Mesendoderm (in vitro differentiated cells): ENCODE results near the gene FYN.
A peak's percentile ranks its signal among the peaks of the same experiment; 100 is the strongest.

ENCODE experiments used
- DNase-seq: peaks from one replicate; pipeline ENCODE4 v3.0.0; 2013
- H2AK5ac ChIP-seq: 2 replicates; pipeline ENCODE4 v1.6.1; 2013; ENCODE audit warnings: low read length, inconsistent platforms
- H2BK120ac ChIP-seq: 2 replicates; pipeline ENCODE4 v1.6.1; 2013; ENCODE audit warnings: low read depth, mild to moderate bottlenecking, low read length, moderate library complexity, mixed read lengths
- H2BK15ac ChIP-seq: replicated peaks from 2 replicates; pipeline ENCODE4 v1.6.1; 2013; ENCODE audit warnings: low read depth, mild to moderate bottlenecking, moderate library complexity
- H2BK5ac ChIP-seq: 2 replicates; pipeline ENCODE4 v1.6.1; 2013; ENCODE audit warnings: low read length, inconsistent platforms
- H3K18ac ChIP-seq: 2 replicates; pipeline ENCODE4 v1.6.1; 2013; ENCODE audit warnings: mild to moderate bottlenecking, low read length, mixed read lengths
- H3K23ac ChIP-seq: one replicate; pipeline ENCODE4 v1.6.1; 2013; ENCODE audit warnings: low read length
- H3K27ac ChIP-seq: 2 replicates; pipeline ENCODE4 v1.5.1; 2013; ENCODE audit warnings: low read depth, mild to moderate bottlenecking, inconsistent platforms, low read length, moderate library complexity
- H3K27me3 ChIP-seq: 2 replicates; pipeline ENCODE4 v1.6.1; 2013; ENCODE audit warnings: low read length, control low read depth, mild to moderate bottlenecking, inconsistent platforms; ENCODE audit not compliant: insufficient read depth, poor library complexity
- H3K36me3 ChIP-seq: 2 replicates; pipeline ENCODE4 v1.6.1; 2013; ENCODE audit warnings: low read length, inconsistent platforms; ENCODE audit not compliant: control insufficient read depth, insufficient read depth
- H3K4ac ChIP-seq: one replicate; pipeline ENCODE4 v1.6.1; 2013; ENCODE audit warnings: low read depth, mild to moderate bottlenecking, low read length, moderate library complexity
- H3K4me1 ChIP-seq: 2 replicates; pipeline ENCODE4 v1.6.1; 2013; ENCODE audit warnings: low read depth, low read length, inconsistent platforms; ENCODE audit not compliant: control insufficient read depth
- H3K4me2 ChIP-seq: 2 replicates; pipeline ENCODE4 v1.6.1; 2013; ENCODE audit warnings: low read length
- H3K4me3 ChIP-seq: 2 replicates; pipeline ENCODE4 v1.5.1; 2013; ENCODE audit warnings: mild to moderate bottlenecking, low read length
- H3K56ac ChIP-seq: one replicate; pipeline ENCODE4 v1.6.1; 2013; ENCODE audit warnings: low read length
- H3K79me1 ChIP-seq: 2 replicates; pipeline ENCODE4 v1.6.1; 2013; ENCODE audit warnings: low read length, inconsistent platforms
- H3K79me2 ChIP-seq: 2 replicates; pipeline ENCODE4 v1.6.1; 2013; ENCODE audit warnings: mild to moderate bottlenecking, low read length; ENCODE audit not compliant: control insufficient read depth, insufficient read depth
- H3K9ac ChIP-seq: 2 replicates; pipeline ENCODE4 v1.6.1; 2013; ENCODE audit warnings: low read length, inconsistent platforms
- H4K5ac ChIP-seq: one replicate; pipeline ENCODE4 v1.6.1; 2013; ENCODE audit warnings: low read length
- H4K8ac ChIP-seq: one replicate; pipeline ENCODE4 v1.6.1; 2013; ENCODE audit warnings: low read depth, mild to moderate bottlenecking, control low read depth, low read length, moderate library complexity
- WGBS: extraction: QIAGEN DNeasy Blood & Tissue Kit; methylation state at CpG from one replicate; pipeline ENCODE4 v1.1.7; 2013; ENCODE audit warnings: low lambda C conversion rate, missing lambda C conversion rate; ENCODE audit not compliant: insufficient coverage; ENCODE audit errors: extremely low coverage; 5-methylcytosine and 5-hydroxymethylcytosine counted together

The FYN gene

DNA sequence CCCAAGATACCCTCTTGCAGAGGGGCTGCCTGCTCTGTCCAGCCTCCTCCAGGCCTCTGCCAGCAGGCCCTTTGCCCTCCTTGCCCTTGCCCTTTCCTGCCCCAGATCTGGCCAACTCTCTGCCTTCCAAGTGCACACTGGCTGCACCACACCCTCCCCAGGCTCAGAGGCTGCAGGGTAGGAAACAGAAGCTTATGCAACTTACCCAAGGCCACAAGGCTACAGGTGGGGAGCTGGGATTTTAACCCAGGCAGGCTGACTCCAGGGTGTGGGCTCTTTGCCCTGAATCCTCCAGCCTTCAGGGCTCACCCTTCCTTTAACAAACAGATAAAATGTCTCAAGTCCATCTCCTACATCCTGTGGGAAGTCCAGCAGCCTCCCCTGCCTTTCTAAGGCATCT, 253.1 kb downstream of the FYN start:
- Histone ChIP-seq H3K27ac (no peak overlapping the region), H2AK5ac (no peak overlapping the region), H2BK15ac (no peak overlapping the region), H3K23ac (no peak overlapping the region), H3K4ac (no peak overlapping the region), H3K18ac (no peak overlapping the region), H3K9ac (no peak overlapping the region), H3K79me1 (no peaks in the 10 kb centered on the region), H2BK5ac (no peak overlapping the region), H3K56ac (no peak overlapping the region), H3K79me2 (no peaks in the 10 kb centered on the region), H3K4me2 (no peak overlapping the region), H2BK120ac (no peak overlapping the region), H3K4me3 (no peak overlapping the region), H3K27me3 (no peaks in the 10 kb centered on the region), H4K8ac (no peak overlapping the region), H3K4me1 (no peaks in the 10 kb centered on the region), H3K36me3 (no peaks in the 10 kb centered on the region), H4K5ac (no peak overlapping the region)
- DNase-seq = no peak

DNA sequence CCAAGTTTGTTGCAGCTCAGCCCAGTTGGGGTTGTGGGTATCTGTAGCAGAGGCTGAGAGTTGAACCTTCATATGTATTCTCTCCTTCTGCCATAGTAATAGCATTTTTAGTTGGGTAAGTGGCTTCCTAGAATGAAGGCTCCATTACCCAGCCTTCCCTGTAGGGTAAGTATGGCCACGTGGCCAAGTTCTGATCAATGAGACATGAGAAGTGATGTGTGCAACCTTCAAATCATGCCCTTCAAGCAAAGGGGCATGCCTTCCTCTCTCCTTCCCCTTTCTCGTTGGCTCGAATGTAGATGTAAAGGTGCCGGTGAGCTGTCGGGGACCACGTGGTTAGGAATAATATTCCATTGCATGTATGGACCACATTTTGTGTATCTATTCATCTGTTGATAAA, 254.8 kb downstream of the FYN start:
- Histone ChIP-seq H3K56ac (no peak overlapping the region), H2AK5ac (no peak overlapping the region), H3K9ac (no peak overlapping the region), H3K4me1 (no peaks in the 10 kb centered on the region), H3K4ac (no peak overlapping the region), H3K27ac (no peak overlapping the region), H4K5ac (no peak overlapping the region), H3K27me3 (no peaks in the 10 kb centered on the region), H4K8ac (no peak overlapping the region), H2BK120ac (no peak overlapping the region), H3K4me3 (no peak overlapping the region), H3K79me1 (no peaks in the 10 kb centered on the region), H3K18ac (no peak overlapping the region), H3K79me2 (no peaks in the 10 kb centered on the region), H2BK15ac (no peak overlapping the region), H3K36me3 (no peaks in the 10 kb centered on the region), H2BK5ac (no peak overlapping the region), H3K4me2 (no peak overlapping the region), H3K23ac (no peak overlapping the region)
- DNase-seq = no peak
- no CpG with 5 or more reads among the region's 6 CpGs for WGBS

DNA sequence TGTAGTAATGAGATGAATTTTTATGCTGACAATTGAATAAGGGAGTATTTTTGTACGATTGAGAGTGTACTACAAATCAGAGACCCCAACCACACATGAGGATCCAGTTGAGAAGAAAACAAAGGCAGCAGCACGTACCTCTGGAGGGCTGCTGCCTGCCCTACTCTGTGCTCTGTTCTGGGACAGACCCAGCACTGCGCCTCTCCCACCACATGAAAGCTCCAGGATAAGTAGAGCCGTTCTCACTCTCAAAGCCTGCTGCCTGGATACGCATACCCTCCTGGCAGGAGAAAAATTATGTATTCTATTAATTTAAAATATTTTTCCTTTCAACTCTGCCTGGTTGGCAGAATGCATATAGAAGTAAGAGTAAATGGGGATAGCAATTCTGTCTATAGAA, 256.1 kb downstream of the FYN start:
- DNase-seq = no peak
- Histone ChIP-seq H3K27me3 (no peaks in the 10 kb centered on the region), H3K4me2 (no peak overlapping the region), H3K79me1 (no peaks in the 10 kb centered on the region), H3K4me3 (no peak overlapping the region), H3K4ac (no peak overlapping the region), H3K79me2 (no peaks in the 10 kb centered on the region), H3K36me3 (no peaks in the 10 kb centered on the region), H2BK15ac (no peak overlapping the region), H3K18ac (no peak overlapping the region), H3K27ac (no peak overlapping the region), H4K8ac (no peak overlapping the region), H2BK5ac (no peak overlapping the region), H3K9ac (no peak overlapping the region), H3K56ac (no peak overlapping the region), H3K4me1 (no peaks in the 10 kb centered on the region), H3K23ac (no peak overlapping the region), H4K5ac (no peak overlapping the region), H2BK120ac (no peak overlapping the region), H2AK5ac (no peak overlapping the region)
- WGBS = 100% methylated on average over 1 of the region's 5 CpGs

DNA sequence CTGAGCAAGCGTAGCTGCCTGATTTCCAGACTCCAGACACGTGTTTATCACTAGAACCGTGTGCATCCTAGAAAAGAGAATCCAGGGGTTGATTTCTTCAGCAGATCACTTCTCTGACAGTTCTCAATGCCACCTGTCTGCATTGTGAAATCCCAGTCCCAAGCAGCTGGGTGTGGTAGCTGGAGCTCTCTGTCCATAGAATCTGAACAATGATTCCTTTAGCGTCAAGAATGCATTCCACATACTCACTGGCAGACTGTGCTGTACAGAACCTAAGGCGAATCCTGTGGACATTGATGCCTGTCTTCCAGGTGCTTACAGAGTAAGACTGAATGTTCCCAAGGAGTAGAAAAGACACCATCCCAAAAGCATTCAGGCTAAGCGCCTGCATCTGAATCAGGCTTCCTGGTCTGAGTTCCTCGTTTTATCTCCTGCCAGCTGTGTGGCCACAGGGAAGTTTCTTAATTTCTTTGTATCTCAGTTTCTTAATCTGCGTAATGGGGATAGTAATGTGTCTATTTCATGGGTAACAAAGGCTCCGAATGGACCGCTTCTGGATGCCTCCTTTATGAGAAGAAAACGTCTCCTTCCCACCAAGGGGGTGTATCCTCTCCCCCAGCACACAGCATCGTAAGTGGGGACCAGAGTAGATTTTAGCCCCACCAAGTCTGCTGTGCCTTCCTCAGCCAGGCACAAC, 257.2 kb downstream of the FYN start:
- Histone ChIP-seq H3K56ac (no peak overlapping the region), H2AK5ac (no peak overlapping the region), H3K18ac (no peak overlapping the region), H4K5ac (no peak overlapping the region), H2BK5ac (no peak overlapping the region), H3K27ac (no peak overlapping the region), H3K4me1 (no peaks in the 10 kb centered on the region), H3K23ac (no peak overlapping the region), H3K27me3 (no peaks in the 10 kb centered on the region), H2BK120ac (no peak overlapping the region), H3K36me3 (no peaks in the 10 kb centered on the region), H3K79me1 (no peaks in the 10 kb centered on the region), H4K8ac (no peak overlapping the region), H3K4ac (no peak overlapping the region), H2BK15ac (no peak overlapping the region), H3K79me2 (no peaks in the 10 kb centered on the region), H3K9ac (no peak overlapping the region), H3K4me2 (no peak overlapping the region), H3K4me3 (no peak overlapping the region)
- no CpG with 5 or more reads among the region's 12 CpGs for WGBS
- DNase-seq = no peak

DNA sequence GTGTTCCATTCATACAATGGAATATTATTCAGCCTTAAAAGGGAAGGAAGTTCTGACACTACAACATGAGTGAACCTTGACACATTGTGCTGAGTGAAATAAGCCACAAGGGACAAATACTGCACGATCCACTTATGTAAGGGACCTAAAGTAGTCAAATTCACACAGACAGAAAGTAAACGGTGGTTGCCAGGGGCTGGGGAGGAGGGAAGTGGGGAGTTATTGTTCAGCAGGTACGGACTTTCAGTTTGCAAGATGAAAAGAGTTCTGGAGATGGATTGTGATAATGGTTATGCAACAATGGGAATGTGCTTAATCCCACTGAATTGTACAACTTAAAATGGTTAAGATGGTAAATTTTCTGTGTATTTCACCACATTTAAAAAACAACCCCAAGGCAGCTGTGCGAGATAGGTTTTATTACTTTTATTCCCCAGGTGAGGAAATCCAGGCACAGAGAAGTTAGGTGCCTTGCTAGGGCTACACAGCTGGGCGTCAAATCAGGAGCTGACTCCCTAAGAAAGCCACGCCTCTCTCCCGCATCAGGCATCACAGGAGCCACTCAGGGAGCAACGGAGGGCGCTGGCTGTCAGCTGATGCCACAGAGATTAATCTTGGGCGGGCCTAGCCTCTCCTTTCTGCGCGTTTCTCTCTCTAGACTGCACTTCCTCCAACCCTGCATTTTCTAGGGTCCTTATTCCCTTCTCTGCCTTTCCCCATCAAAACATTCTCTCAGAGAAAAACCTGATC, 258.2 kb downstream of the FYN start:
- Histone ChIP-seq H3K36me3 (no peaks in the 10 kb centered on the region), H3K18ac (no peak overlapping the region), H3K56ac (no peak overlapping the region), H4K5ac (no peak overlapping the region), H3K4me3 (no peak overlapping the region), H3K4ac (no peak overlapping the region), H2AK5ac (no peak overlapping the region), H2BK5ac (no peak overlapping the region), H3K27ac (no peak overlapping the region), H2BK15ac (no peak overlapping the region), H3K79me1 (no peaks in the 10 kb centered on the region), H3K27me3 (no peaks in the 10 kb centered on the region), H3K4me2 (no peak overlapping the region), H3K9ac (no peak overlapping the region), H3K79me2 (no peaks in the 10 kb centered on the region), H4K8ac (no peak overlapping the region), H3K4me1 (no peaks in the 10 kb centered on the region), H3K23ac (no peak overlapping the region), H2BK120ac (no peak overlapping the region)
- peak; percentile 75 for DNase-seq
- no CpG with 5 or more reads among the region's 12 CpGs for WGBS

DNA sequence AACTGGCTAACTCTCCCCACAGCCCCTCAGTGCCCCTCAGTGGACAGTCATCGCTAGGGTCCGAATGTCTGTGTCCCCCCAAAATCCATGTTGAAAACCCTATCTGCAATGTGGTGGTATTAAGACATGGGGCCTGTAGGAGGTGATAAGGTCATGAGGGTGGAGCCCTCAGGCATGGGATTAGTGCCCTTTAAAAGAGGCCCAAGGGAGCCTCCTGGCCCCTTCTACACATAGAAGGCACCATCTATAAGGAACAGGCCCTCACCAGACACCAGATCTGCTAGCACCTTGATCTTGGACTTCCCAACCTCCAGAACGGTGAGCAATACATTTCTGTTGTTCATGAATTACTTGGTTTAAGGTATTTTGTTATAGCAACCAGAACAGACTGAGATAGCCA, 260.9 kb downstream of the FYN start:
- H3K36me3 ChIP-seq = no peaks in the 10 kb centered on the region
- H4K8ac ChIP-seq = no peak overlapping the region
- H3K27me3 ChIP-seq = no peaks in the 10 kb centered on the region

More for the DNA sequence above, 260.9 kb downstream of the FYN start:
- H3K23ac ChIP-seq = no peak overlapping the region
- no peak overlapping the region for H2AK5ac ChIP-seq
- no peak overlapping the region for H3K18ac ChIP-seq
- H2BK15ac ChIP-seq = no peak overlapping the region
- H2BK5ac ChIP-seq = no peak overlapping the region
- no peak overlapping the region for H2BK120ac ChIP-seq
- H3K9ac ChIP-seq = no peak overlapping the region
- H3K4me1 ChIP-seq = no peaks in the 10 kb centered on the region
- no peak overlapping the region for H3K27ac ChIP-seq
- H3K56ac ChIP-seq = no peak overlapping the region
- H3K79me2 ChIP-seq = no peaks in the 10 kb centered on the region
- H3K4me2 ChIP-seq = no peak overlapping the region
- no peak overlapping the region for H3K4ac ChIP-seq
- H3K79me1 ChIP-seq = no peaks in the 10 kb centered on the region
- no CpG with 5 or more reads among the region's 3 CpGs for WGBS
- no peak overlapping the region for H4K5ac ChIP-seq
- no peak overlapping the region for H3K4me3 ChIP-seq
- no peak for DNase-seq
